ENCODE results near the gene TRAF7.

Gene TRAF7

DNA sequence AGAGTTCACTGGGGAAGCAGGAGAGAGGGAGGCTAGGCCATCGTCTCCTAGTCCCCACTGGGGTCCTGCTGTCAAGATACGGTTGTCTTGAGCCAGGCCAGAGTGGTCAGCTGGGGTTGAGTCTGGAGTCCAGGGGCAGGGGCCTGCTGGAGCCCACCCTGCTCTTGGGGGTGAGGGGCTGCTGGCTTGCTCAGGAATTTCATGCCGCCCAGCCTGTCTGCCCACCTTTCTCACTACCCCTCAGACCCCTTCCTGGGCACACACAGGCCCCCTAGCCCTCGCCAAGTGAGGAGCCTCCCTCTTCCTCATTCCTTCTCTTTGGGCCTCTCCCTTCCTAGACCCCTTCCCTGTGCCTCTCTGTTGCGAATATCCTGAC is 1.3 kb downstream of the TRAF7 start:
- H3K9ac ChIP-seq: no peak overlapping the region
- H3K4me2 ChIP-seq (ENCODE audit: low read length): no peak overlapping the region
- no peak overlapping the region for H2AFZ ChIP-seq
- H3K79me2 ChIP-seq: peaks cover 31% of the 10 kb centered on the region
- H3K4me1 ChIP-seq: peaks cover 21% of the 10 kb centered on the region
- no peak for TF ChIP-seq CTCF (IDR thresholded peaks at IDR 0.05)
- H3K36me3 ChIP-seq (ENCODE audit: control insufficient read depth, insufficient read depth, low read length): no peaks in the 10 kb centered on the region
- H3K4me3 ChIP-seq (ENCODE audit: low read depth, low read length): no peak overlapping the region
- H3K27me3 ChIP-seq (ENCODE audit: control insufficient read depth, insufficient read depth, low read length): no peaks in the 10 kb centered on the region
- H3K9me3 ChIP-seq (ENCODE audit: control insufficient read depth, low read length): no peaks in the 10 kb centered on the region
- no peak overlapping the region for H3K27ac ChIP-seq

GRCh38 chr16:2157480-2158261 is 2.1 kb downstream of the TRAF7 start:
- no peak overlapping the region for H2AFZ ChIP-seq
- no peaks in the 10 kb centered on the region for H3K9me3 ChIP-seq (ENCODE audit: control insufficient read depth, low read length)
- peaks cover 27% of the 10 kb centered on the region for H3K79me2 ChIP-seq
- no peak for TF ChIP-seq CTCF (IDR thresholded peaks at IDR 0.05)
- H3K27me3 ChIP-seq (ENCODE audit: control insufficient read depth, insufficient read depth, low read length): no peaks in the 10 kb centered on the region
- no peak overlapping the region for H3K27ac ChIP-seq
- H3K4me2 ChIP-seq (ENCODE audit: low read length): no peak overlapping the region
- no peak overlapping the region for H3K9ac ChIP-seq
- H3K36me3 ChIP-seq (ENCODE audit: control insufficient read depth, insufficient read depth, low read length): no peaks in the 10 kb centered on the region
- no peak overlapping the region for H3K4me3 ChIP-seq (ENCODE audit: low read depth, low read length)
- peaks cover 12% of the 10 kb centered on the region for H3K4me1 ChIP-seq

GRCh38 chr16:2158262-2158638 is 2.7 kb downstream of the TRAF7 start:
- Histone ChIP-seq H3K4me3 (ENCODE audit: low read depth, low read length) (no peak overlapping the region), H3K27ac (no peak overlapping the region), H3K4me1 (peaks cover 6% of the 10 kb centered on the region), H3K36me3 (ENCODE audit: control insufficient read depth, insufficient read depth, low read length) (no peaks in the 10 kb centered on the region), H3K9ac (no peak overlapping the region), H3K4me2 (ENCODE audit: low read length) (no peak overlapping the region), H3K9me3 (ENCODE audit: control insufficient read depth, low read length) (no peaks in the 10 kb centered on the region), H3K79me2 (peaks cover 27% of the 10 kb centered on the region), H2AFZ (no peak overlapping the region), H3K27me3 (ENCODE audit: control insufficient read depth, insufficient read depth, low read length) (no peaks in the 10 kb centered on the region)
- no peak for TF ChIP-seq CTCF (IDR thresholded peaks at IDR 0.05)

GRCh38 chr16:2159175-2159838 is 3.7 kb downstream of the TRAF7 start:
- Histone ChIP-seq H3K4me3 (ENCODE audit: low read depth, low read length) (no peak overlapping the region), H3K9ac (no peak overlapping the region), H3K9me3 (ENCODE audit: control insufficient read depth, low read length) (no peaks in the 10 kb centered on the region), H3K4me1 (no peaks in the 10 kb centered on the region), H3K36me3 (ENCODE audit: control insufficient read depth, insufficient read depth, low read length) (no peaks in the 10 kb centered on the region), H3K4me2 (ENCODE audit: low read length) (no peak overlapping the region), H3K79me2 (peaks cover 22% of the 10 kb centered on the region), H3K27me3 (ENCODE audit: control insufficient read depth, insufficient read depth, low read length) (no peaks in the 10 kb centered on the region), H2AFZ (no peak overlapping the region), H3K27ac (peak overlapping the region; percentile 12)
- no peak for TF ChIP-seq CTCF (IDR thresholded peaks at IDR 0.05)
